ENCODE measurements around the gene TCF7L2. TPM values are rescaled to one million over a fixed set of nuclear protein-coding genes. Genes with fewer than 3 reads are reported as not detected.

TCF7L2 gene
- polyA plus RNA-seq, 1 experiment: 11.3 TPM

GRCh38 chr10:113153493-113154102 is 203.6 kb downstream of the TCF7L2 start:
- peaks cover 33% of the 10 kb centered on the region for H3K36me3 ChIP-seq (ENCODE audit: control insufficient read depth, insufficient read depth, low read length)
- no peak for DNase-seq (ENCODE audit: low read depth)
- POLR2A ChIA-PET: no interaction called here

DNA sequence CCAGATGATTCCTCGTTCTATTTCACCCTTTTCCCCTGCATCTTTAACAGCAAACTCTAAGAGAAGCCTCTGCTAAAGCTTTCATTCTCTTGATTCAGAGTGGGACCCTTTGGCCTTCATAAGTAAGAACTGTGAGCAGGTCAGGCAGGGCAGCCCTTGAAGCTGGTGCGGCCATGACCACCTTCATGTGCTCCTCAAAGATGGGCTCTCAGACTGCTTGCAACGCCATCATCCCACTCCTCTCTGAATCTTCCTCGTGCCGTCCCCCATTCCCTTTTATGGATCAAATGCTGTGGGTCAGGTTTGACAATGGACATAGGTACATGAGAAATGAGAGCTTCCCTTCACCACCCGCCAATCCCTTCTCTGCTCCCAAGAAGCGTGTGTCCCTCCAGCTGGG is 207.4 kb downstream of the TCF7L2 start:
- ChIA-PET CTCF (no interaction called here), POLR2A (no interaction called here)
- no peak for TF ChIP-seq CTCF (IDR thresholded peaks at IDR 0.05; ENCODE audit: insufficient read depth, low read depth, low read length)
- no peaks in the 10 kb centered on the region for H3K27me3 ChIP-seq (ENCODE audit: control insufficient read depth, insufficient read depth, low read length)
- no peak for DNase-seq (ENCODE audit: low read depth)
- H3K4me3 ChIP-seq (ENCODE audit: low read depth, low read length): no peak overlapping the region
- H3K36me3 ChIP-seq (ENCODE audit: control insufficient read depth, insufficient read depth, low read length): peaks cover 29% of the 10 kb centered on the region

More at GRCh38 chr10:113153493-113154102, 203.6 kb downstream of the TCF7L2 start:
- CTCF ChIA-PET: interaction anchor here (0.7 to 1.8 kb wide), 3 partner anchors 8 to 195 kb away, joined by 3 to 4 read pairs (median 3); no protein-coding TSS in a partner anchor
- H3K4me3 ChIP-seq (ENCODE audit: low read depth, low read length): no peak overlapping the region
- H3K27me3 ChIP-seq (ENCODE audit: control insufficient read depth, insufficient read depth, low read length): no peaks in the 10 kb centered on the region
- no peak for TF ChIP-seq CTCF (IDR thresholded peaks at IDR 0.05; ENCODE audit: insufficient read depth, low read depth, low read length)

DNA sequence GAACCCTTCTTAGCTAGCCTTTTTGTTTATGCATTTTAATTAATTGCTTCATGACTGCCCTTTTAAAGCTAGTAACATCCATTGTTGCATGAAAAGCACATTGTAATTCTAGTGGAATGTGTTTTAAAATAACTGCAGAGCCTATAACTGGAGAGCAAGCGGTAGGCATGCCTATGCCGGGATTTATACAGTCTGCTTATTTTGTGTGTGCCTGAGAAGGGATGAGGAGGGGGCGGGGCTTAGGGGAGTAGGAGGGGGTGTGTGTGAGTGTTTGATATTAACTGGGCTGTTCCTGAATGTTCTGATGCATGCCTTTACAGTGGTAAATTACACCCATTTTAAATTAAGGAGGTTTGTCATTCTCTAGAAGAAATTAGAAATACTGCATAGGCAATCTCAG is 208.1 kb downstream of the TCF7L2 start:
- Histone ChIP-seq H3K4me3 (ENCODE audit: low read depth, low read length) (no peak overlapping the region), H3K27me3 (ENCODE audit: control insufficient read depth, insufficient read depth, low read length) (no peaks in the 10 kb centered on the region), H3K36me3 (ENCODE audit: control insufficient read depth, insufficient read depth, low read length) (peaks cover 24% of the 10 kb centered on the region)
- POLR2A ChIA-PET: no interaction called here
- no peak for TF ChIP-seq CTCF (IDR thresholded peaks at IDR 0.05; ENCODE audit: insufficient read depth, low read depth, low read length)
- DNase-seq (ENCODE audit: low read depth): no peak
- CTCF ChIA-PET: no interaction called here

DNA sequence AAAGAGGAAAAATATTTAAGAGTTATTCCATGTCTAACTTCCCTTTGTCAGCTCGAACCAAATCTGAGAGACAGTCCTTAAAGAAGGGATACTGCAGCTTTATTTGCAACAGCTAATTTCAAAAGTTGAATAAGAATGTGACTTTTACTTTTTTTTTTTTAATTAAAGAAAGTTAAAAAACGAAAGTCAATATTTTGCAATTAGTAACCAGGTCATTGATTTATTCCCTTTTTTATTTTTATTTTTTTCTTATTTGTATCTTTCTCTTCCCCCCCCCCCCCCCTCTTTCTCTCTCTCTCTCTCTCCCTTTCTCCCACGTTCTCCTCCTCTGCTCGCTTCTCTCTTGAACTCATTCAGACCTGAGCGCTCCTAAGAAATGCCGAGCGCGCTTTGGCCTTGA is 209.5 kb downstream of the TCF7L2 start:
- no peak for TF ChIP-seq CTCF (IDR thresholded peaks at IDR 0.05; ENCODE audit: insufficient read depth, low read depth, low read length)
- CTCF ChIA-PET: interaction anchor here (0.6 kb wide), 1 partner anchor 361 kb away, joined by 3 read pairs; no protein-coding TSS in a partner anchor

GRCh38 chr10:113160641-113161040 is 210.6 kb downstream of the TCF7L2 start:
- CTCF ChIA-PET: no interaction called here
- no peak for TF ChIP-seq CTCF (IDR thresholded peaks at IDR 0.05; ENCODE audit: insufficient read depth, low read depth, low read length)
- Histone ChIP-seq H3K27me3 (ENCODE audit: control insufficient read depth, insufficient read depth, low read length) (no peaks in the 10 kb centered on the region), H3K4me3 (ENCODE audit: low read depth, low read length) (no peak overlapping the region), H3K36me3 (ENCODE audit: control insufficient read depth, insufficient read depth, low read length) (peaks cover 23% of the 10 kb centered on the region)
- POLR2A ChIA-PET: no interaction called here
- DNase-seq (ENCODE audit: low read depth): no peak

More for the DNA sequence above, 209.5 kb downstream of the TCF7L2 start:
- Histone ChIP-seq H3K4me3 (ENCODE audit: low read depth, low read length) (no peak overlapping the region), H3K36me3 (ENCODE audit: control insufficient read depth, insufficient read depth, low read length) (peaks cover 22% of the 10 kb centered on the region), H3K27me3 (ENCODE audit: control insufficient read depth, insufficient read depth, low read length) (no peaks in the 10 kb centered on the region)
- DNase-seq (ENCODE audit: low read depth): no peak
- POLR2A ChIA-PET: no interaction called here
